Endothelial cell of umbilical vein (primary cell): ENCODE measurements around the gene RBM33. TPM values are rescaled to one million over a fixed set of nuclear protein-coding genes. Genes with fewer than 3 reads are reported as not detected.

Experiments used
- BruUV-seq: library from RNA; stranded (reverse); fragments of 400-500 nt; replicated peaks from 2 replicates; lab custom pipeline; 2021; lab: Mats Ljungman, UMichigan
- CTCF ChIA-PET: fragments of 300-600, 350-600 bp; sonication (Branson Sonifier 250); formaldehyde crosslinking; loops from one replicate; lab custom pipeline; 2021; ENCODE audit warnings: antibody characterized with exemption, inconsistent platforms; lab: Charles Lee
- POLR2A ChIA-PET: fragments of 300-600, 350-600 bp; sonication (Branson Sonifier 250); formaldehyde crosslinking; loops from one replicate; lab custom pipeline; 2021; ENCODE audit warnings: antibody characterized with exemption, inconsistent platforms; lab: Charles Lee
- DNase-seq: peaks from one replicate; pipeline ENCODE4 v3.0.0-alpha.2; 2011; ENCODE audit warnings: low read depth, low spot score
- FAIRE-seq: peaks from 2 replicates; lab custom pipeline; 2011; peaks lifted over from hg19 to GRCh38; lab: Jason Lieb, UNC
- H2AFZ ChIP-seq: 2 replicates; pipeline ENCODE4 v1.6.0; 2012; ENCODE audit warnings: low read depth, low read length, control low read depth, inconsistent platforms
- H3K27ac ChIP-seq: 2 replicates; pipeline ENCODE4 v1.5.1; 2011; ENCODE audit warnings: low read depth, mild to moderate bottlenecking, control low read depth, low read length, moderate library complexity; ENCODE audit not compliant: insufficient read depth
- H3K27me3 ChIP-seq, 2 experiments: 2 replicates each; pipeline versions ENCODE4 v1.6.0 to v1.6.1; 2011; ENCODE audit warnings: low read length in 2 of 2, mixed read lengths in 1 of 2; ENCODE audit not compliant: control insufficient read depth in 2 of 2, insufficient read depth in 2 of 2
- H3K36me3 ChIP-seq, 2 experiments: 2 replicates in 1 of 2; 3 replicates in 1 of 2; pipeline ENCODE4 v1.5.1; 2011; ENCODE audit warnings: low read length in 2 of 2, mild to moderate bottlenecking in 1 of 2, moderate library complexity in 1 of 2; ENCODE audit not compliant: control insufficient read depth in 2 of 2, insufficient read depth in 2 of 2; ENCODE audit errors: extremely low read depth in 1 of 2
- H3K4me1 ChIP-seq: 3 replicates; pipeline ENCODE4 v1.5.1; 2011; ENCODE audit warnings: mild to moderate bottlenecking, low read length; ENCODE audit not compliant: control insufficient read depth, insufficient read depth; ENCODE audit errors: extremely low read depth
- H3K4me2 ChIP-seq: 2 replicates; pipeline ENCODE4 v1.6.1; 2011; ENCODE audit warnings: low read length, control low read depth, mixed read lengths; ENCODE audit not compliant: insufficient read depth
- H3K4me3 ChIP-seq, 3 experiments: fragments of 200-600 bp in 1 of 3; sonication (generic), shearing (Covaris generic) in 1 of 3; replicated peaks in 1 of 3; 2 replicates each; pipeline ENCODE4 v1.5.1; 2011 to 2016; ENCODE audit warnings: control low read depth in 3 of 3, low read length in 3 of 3, mild to moderate bottlenecking in 2 of 3, inconsistent platforms in 1 of 3, low read depth in 1 of 3, moderate library complexity in 1 of 3; ENCODE audit not compliant: insufficient read depth in 1 of 3
- H3K79me2 ChIP-seq: 2 replicates; pipeline ENCODE4 v1.6.0; 2012; ENCODE audit warnings: low read length, inconsistent platforms; ENCODE audit not compliant: control insufficient read depth, insufficient read depth
- H3K9ac ChIP-seq: replicated peaks from 2 replicates; pipeline ENCODE3; 2011; ENCODE audit warnings: low read length, control low read depth; ENCODE audit not compliant: insufficient read depth; ENCODE audit errors: extremely low read depth
- H3K9me1 ChIP-seq: replicated peaks from 3 replicates; pipeline ENCODE4 v1.6.0; 2011; ENCODE audit warnings: mild to moderate bottlenecking, low read length; ENCODE audit not compliant: control insufficient read depth, insufficient read depth; ENCODE audit errors: extremely low read depth
- H3K9me3 ChIP-seq: replicated peaks from 2 replicates; pipeline ENCODE4 v1.5.1; 2012; ENCODE audit warnings: low read length, inconsistent platforms; ENCODE audit not compliant: control insufficient read depth, insufficient read depth
- H4K20me1 ChIP-seq: replicated peaks from 2 replicates; pipeline ENCODE3; 2011; ENCODE audit warnings: mild to moderate bottlenecking, low read length; ENCODE audit not compliant: control insufficient read depth, insufficient read depth; ENCODE audit errors: extremely low read depth
- EZH2 ChIP-seq: IDR thresholded peaks from 2 replicates; pipeline ENCODE4 v1.6.1; 2012; ENCODE audit warnings: borderline replicate concordance, low read depth, mild to moderate bottlenecking, moderate library complexity, low read length, inconsistent platforms; ENCODE audit not compliant: severe bottlenecking
- FOS ChIP-seq: IDR thresholded peaks from 2 replicates; pipeline ENCODE4 v1.6.1; 2011; ENCODE audit warnings: mild to moderate bottlenecking, low read length, moderate library complexity, borderline replicate concordance; ENCODE audit not compliant: insufficient read depth
- GATA2 ChIP-seq: IDR thresholded peaks from 2 replicates; pipeline ENCODE4 v1.7.0; 2011; ENCODE audit warnings: low read depth, mild to moderate bottlenecking, moderate library complexity, mixed read lengths, low read length; ENCODE audit not compliant: insufficient read length, insufficient read depth
- JUN ChIP-seq: IDR thresholded peaks from 2 replicates; pipeline ENCODE4 v1.6.1; 2011; ENCODE audit warnings: borderline replicate concordance, low read depth; ENCODE audit not compliant: insufficient read length, insufficient read depth
- MAX ChIP-seq: IDR thresholded peaks from 2 replicates; pipeline ENCODE4 v1.6.1; 2011; ENCODE audit not compliant: insufficient read depth, insufficient read length
- MYC ChIP-seq: IDR thresholded peaks from one replicate; pipeline ENCODE4 v1.6.1; 2011; ENCODE audit warnings: mild to moderate bottlenecking, low read depth, low read length
- POLR2A ChIP-seq: IDR thresholded peaks from 2 replicates; pipeline ENCODE4 v1.6.1; 2012; ENCODE audit warnings: low read depth, mild to moderate bottlenecking, control low read depth, low read length
- POLR2AphosphoS5 ChIP-seq: IDR thresholded peaks from 2 replicates; pipeline ENCODE4 v1.6.1; 2012; ENCODE audit warnings: low read depth, mild to moderate bottlenecking, control low read depth, low read length, moderate library complexity; ENCODE audit not compliant: insufficient read depth
- dilution Hi-C: fragments of 300-500 bp; cut with MboI; formaldehyde crosslinking; loops from one replicate; pipeline ENCODE4 v1.15.0; 2019; ENCODE audit warnings: low sequenced_read_pairs; ENCODE audit not compliant: extremely low pct_ligation_motif_present
- intact Hi-C: fragments of 100-400 bp; cut with micrococcal nuclease; formaldehyde crosslinking; loops from one replicate; pipeline ENCODE4 v1.10.0; 2022
- polyA plus RNA-seq, 4 experiments: library from polyadenylated mRNA; depleted of rRNA in 3 of 4; stranded (reverse) in 3 of 4; unstranded in 1 of 4; fragments of >200 nt; gene quantifications; 2 replicates each; pipeline versions ENCODE4 v1.2.1 to v1.2.3, GENCODE V29; 2011 to 2012; ENCODE audit warnings: missing spikeins in 1 of 4
- total RNA-seq: library from RNA; stranded (reverse); gene quantifications from 2 replicates; pipeline ENCODE4 v1.2.3, GENCODE V29; 2021
- TF ChIP-seq, protein P1 (sequence below), 2 donors: IDR thresholded peaks; 1 replicate in 1 of 2; 2 replicates in 1 of 2; pipeline ENCODE4 v1.5.1; 2011; ENCODE audit warnings: low read length in 2 of 2, mild to moderate bottlenecking in 2 of 2, moderate library complexity in 2 of 2, control low read depth in 1 of 2, inconsistent platforms in 1 of 2, low read depth in 1 of 2; ENCODE audit not compliant: insufficient read depth in 1 of 2; ENCODE audit errors: extremely low read depth in 1 of 2

The RBM33 gene
- total and polyA plus RNA-seq, 2 donors (not counting 3 experiments of a cell fraction or from before 2014, with no cell fraction given): 16.2 to 68.2 TPM

- CTCF ChIA-PET: interaction anchor here (1.3 to 1.4 kb wide), 2 partner anchors 831 to 954 kb away, joined by 3 to 4 read pairs; partner anchors contain the start of gene RNF32
- TF ChIP-seq POLR2A (no peak), EZH2 (peak; percentile 81)
- Histone ChIP-seq H3K36me3 (no peaks in the 10 kb centered on the region), H3K9me1 (no peaks in the 10 kb centered on the region), H3K4me1 (peaks cover 21% of the 10 kb centered on the region), H3K27me3 (peaks cover 40 to 77% of the 10 kb centered on the region in 2 experiments), H3K9ac (no peak overlapping the region), H3K9me3 (no peaks in the 10 kb centered on the region), H3K79me2 (no peaks in the 10 kb centered on the region), H3K27ac (no peak overlapping the region), H3K4me2 (no peak overlapping the region), H3K4me3 (no peak overlapping the region), H4K20me1 (no peaks in the 10 kb centered on the region), H2AFZ (no peak overlapping the region)
- FAIRE-seq (no peak), DNase-seq (no peak)
- POLR2A ChIA-PET: no interaction called here
- BruUV-seq: no TSS peak
- dilution Hi-C loops: no loop called here
- intact Hi-C loops: loop anchor here (5.0 to 10.0 kb wide), 3 partner anchors 77 to 1082 kb away; partner anchors contain the start of gene LMBR1
Measured at GRCh38 chr7:155809947-155810769, 165.7 kb downstream of the RBM33 start.

DNA sequence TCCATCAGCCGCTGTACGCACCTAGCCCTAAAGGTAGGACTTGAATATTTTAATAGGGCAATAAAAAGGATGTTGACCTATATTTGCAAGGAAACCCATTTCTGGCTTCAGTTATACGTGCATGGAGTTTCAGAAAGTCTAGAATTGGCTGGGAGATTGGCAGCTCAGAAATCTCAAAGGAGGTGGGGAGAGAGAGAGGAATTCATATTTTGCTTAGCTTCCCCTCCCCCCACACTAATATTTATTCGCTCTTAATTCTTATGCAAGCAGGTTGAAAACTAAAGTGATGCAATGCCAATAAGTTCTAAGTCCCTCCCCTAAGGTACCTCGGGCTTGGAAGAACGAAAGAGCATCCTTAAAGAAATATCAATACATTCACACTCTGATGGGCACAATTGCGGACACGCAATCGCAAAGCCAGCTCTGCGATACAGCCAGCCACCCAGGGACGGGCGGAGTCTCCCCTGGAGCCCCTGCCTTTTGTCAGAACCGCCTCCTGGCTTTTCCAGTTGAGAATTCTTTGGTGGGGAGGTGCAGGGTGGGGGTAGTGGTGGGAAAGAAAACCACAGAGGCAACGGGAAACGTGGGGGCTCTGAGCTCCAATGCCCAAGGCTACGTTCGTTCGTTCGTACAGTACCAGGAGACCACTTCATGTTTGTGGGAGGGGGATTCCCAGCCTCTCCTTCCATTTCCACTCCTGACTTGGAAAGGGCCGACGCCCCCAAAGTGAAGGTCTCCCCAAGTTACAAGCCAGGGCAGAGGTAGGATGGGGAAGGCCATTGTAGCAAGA lies 166.5 kb downstream of the RBM33 start:
- Histone ChIP-seq H3K4me1 (peaks cover 21% of the 10 kb centered on the region), H3K79me2 (no peaks in the 10 kb centered on the region), H3K9me1 (no peaks in the 10 kb centered on the region), H3K9me3 (no peaks in the 10 kb centered on the region), H3K27me3 (peaks cover 40 to 75% of the 10 kb centered on the region in 2 experiments), H3K36me3 (no peaks in the 10 kb centered on the region), H3K4me3 (no peak overlapping the region), H4K20me1 (no peaks in the 10 kb centered on the region), H3K4me2 (no peak overlapping the region), H3K27ac (no peak overlapping the region), H3K9ac (no peak overlapping the region), H2AFZ (no peak overlapping the region)
- BruUV-seq: no TSS peak
- TF ChIP-seq MAX: no peak
- TF ChIP-seq MYC: no peak
- TF ChIP-seq POLR2A: no peak
- TF ChIP-seq, protein P1, sequence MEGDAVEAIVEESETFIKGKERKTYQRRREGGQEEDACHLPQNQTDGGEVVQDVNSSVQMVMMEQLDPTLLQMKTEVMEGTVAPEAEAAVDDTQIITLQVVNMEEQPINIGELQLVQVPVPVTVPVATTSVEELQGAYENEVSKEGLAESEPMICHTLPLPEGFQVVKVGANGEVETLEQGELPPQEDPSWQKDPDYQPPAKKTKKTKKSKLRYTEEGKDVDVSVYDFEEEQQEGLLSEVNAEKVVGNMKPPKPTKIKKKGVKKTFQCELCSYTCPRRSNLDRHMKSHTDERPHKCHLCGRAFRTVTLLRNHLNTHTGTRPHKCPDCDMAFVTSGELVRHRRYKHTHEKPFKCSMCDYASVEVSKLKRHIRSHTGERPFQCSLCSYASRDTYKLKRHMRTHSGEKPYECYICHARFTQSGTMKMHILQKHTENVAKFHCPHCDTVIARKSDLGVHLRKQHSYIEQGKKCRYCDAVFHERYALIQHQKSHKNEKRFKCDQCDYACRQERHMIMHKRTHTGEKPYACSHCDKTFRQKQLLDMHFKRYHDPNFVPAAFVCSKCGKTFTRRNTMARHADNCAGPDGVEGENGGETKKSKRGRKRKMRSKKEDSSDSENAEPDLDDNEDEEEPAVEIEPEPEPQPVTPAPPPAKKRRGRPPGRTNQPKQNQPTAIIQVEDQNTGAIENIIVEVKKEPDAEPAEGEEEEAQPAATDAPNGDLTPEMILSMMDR (IDR thresholded peaks at IDR 0.05; ENCODE audit: extremely low read depth in 1 of 2, insufficient read depth in 1 of 2, low read depth in 1 of 2, low read length in 2 of 2): no peak
- TF ChIP-seq JUN: no peak
- no peak for TF ChIP-seq FOS
- no peak for TF ChIP-seq POLR2AphosphoS5
- no peak for TF ChIP-seq GATA2
- no peak for TF ChIP-seq EZH2
- dilution Hi-C loops (no loop called here), intact Hi-C loops (no loop called here)
- CTCF ChIA-PET: interaction anchor here (1.3 to 3.3 kb wide), 3 partner anchors 830 to 1005 kb away, joined by 3 to 13 read pairs (median 4); partner anchors contain the start of gene RNF32
- DNase-seq (no peak), FAIRE-seq (no peak)
- POLR2A ChIA-PET: no interaction called here
